ENCODE measurements around the gene CUX1. TPM values are rescaled to one million over a fixed set of nuclear protein-coding genes. Genes with fewer than 3 reads are reported as not detected.

The CUX1 gene
- total RNA-seq, 4 donors from 2014 or later, result 56.9 to 124 (median 93.2) TPM

DNA sequence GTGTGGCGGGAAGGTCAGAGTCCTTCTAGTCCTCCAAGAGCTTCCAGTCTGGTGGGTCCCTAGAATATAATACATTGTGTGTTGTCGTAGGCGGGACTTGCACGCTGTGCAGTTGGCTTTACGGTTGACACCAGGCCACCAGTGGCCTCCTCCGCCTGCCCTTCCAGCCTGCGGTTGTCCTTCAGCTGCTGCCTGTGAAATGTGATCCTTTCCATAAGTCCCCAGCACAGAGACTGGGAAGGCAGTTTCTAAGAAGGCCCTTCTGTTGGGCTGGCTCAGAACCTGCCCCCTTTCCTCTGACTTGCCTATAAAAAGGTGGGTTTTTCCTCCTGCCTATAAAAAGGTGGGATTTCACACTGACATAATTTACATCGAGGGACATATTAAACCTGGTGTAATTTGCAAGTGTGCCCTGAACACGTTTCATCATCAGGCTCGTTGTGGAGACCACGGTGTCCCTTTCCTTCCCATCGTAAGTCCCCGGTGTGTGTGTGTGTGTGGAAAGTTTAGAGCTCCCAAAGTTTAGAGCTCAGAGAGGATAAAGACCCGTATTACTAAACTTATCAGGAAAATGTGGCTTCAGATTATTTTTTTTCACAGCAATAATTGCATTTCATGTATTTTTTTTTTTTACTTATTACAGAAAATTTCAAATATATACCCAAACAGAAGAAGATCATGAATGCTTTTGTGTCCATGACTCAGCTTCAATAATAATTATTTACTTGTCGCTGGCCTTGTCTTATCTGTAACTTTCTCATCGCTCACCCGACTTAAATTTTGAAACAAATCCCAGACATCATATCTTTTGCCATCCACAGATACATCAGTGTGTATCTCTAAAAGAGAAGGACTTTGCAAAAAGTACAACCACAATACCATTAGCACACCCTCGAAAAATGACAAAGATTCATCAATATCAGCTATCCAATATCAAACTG lies 45.1 kb downstream of the CUX1 start:
- no peaks in the 10 kb centered on the region for H3K36me3 ChIP-seq
- no peaks in the 10 kb centered on the region for H3K9me3 ChIP-seq
- TF ChIP-seq EP300 (IDR thresholded peaks at IDR 0.05; ENCODE audit: low read depth) (no peak), POLR2AphosphoS5 (IDR thresholded peaks at IDR 0.05) (no peak), POLR2A (IDR thresholded peaks at IDR 0.05) (no peak)
- TF ChIP-seq, protein P1, sequence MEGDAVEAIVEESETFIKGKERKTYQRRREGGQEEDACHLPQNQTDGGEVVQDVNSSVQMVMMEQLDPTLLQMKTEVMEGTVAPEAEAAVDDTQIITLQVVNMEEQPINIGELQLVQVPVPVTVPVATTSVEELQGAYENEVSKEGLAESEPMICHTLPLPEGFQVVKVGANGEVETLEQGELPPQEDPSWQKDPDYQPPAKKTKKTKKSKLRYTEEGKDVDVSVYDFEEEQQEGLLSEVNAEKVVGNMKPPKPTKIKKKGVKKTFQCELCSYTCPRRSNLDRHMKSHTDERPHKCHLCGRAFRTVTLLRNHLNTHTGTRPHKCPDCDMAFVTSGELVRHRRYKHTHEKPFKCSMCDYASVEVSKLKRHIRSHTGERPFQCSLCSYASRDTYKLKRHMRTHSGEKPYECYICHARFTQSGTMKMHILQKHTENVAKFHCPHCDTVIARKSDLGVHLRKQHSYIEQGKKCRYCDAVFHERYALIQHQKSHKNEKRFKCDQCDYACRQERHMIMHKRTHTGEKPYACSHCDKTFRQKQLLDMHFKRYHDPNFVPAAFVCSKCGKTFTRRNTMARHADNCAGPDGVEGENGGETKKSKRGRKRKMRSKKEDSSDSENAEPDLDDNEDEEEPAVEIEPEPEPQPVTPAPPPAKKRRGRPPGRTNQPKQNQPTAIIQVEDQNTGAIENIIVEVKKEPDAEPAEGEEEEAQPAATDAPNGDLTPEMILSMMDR (IDR thresholded peaks at IDR 0.05), result no peak
- H3K27me3 ChIP-seq, result no peaks in the 10 kb centered on the region
- intact Hi-C loops (cut with DNase I; ENCODE audit: low total_unique reads) (no loop called here), in situ Hi-C loops (cut with MboI; ENCODE audit: low pct_ligation_motif_present in 1 of 4, low pct_unique_long_range_greater_than_20kb in 1 of 4, low sequenced_read_pairs in 3 of 4) (no loop called here)
- peaks cover under 1 to 28% (median 5%) of the 10 kb centered on the region in 4 donors for H3K4me1 ChIP-seq
- WGBS, 2 donors (ENCODE audit: low coverage in 1 of 2), result 89 to 94% methylated on average over 8 to 18 of the region's 18 CpGs
- no peak overlapping the region for H3K4me3 ChIP-seq
- no peak for DNase-seq
- H3K27ac ChIP-seq, result no peak overlapping the region

GRCh38 chr7:101863598-101863997 lies 46.2 kb downstream of the CUX1 start:
- TF ChIP-seq POLR2AphosphoS5 (IDR thresholded peaks at IDR 0.05) (no peak), POLR2A (IDR thresholded peaks at IDR 0.05) (no peak), EP300 (IDR thresholded peaks at IDR 0.05; ENCODE audit: low read depth) (no peak)
- TF ChIP-seq, protein P1 (IDR thresholded peaks at IDR 0.05), result no peak
- H3K27ac ChIP-seq, result no peak overlapping the region
- H3K9me3 ChIP-seq, result no peaks in the 10 kb centered on the region
- no peak overlapping the region for H3K4me3 ChIP-seq
- DNase-seq, result no peak
- H3K36me3 ChIP-seq, result no peaks in the 10 kb centered on the region
- intact Hi-C loops (cut with DNase I; ENCODE audit: low total_unique reads) (no loop called here), in situ Hi-C loops (cut with MboI; ENCODE audit: low pct_ligation_motif_present in 1 of 4, low pct_unique_long_range_greater_than_20kb in 1 of 4, low sequenced_read_pairs in 3 of 4) (no loop called here)
- WGBS, 2 donors (ENCODE audit: low coverage in 1 of 2), result 95 to 96% methylated on average over 6 of the region's 6 CpGs
- H3K27me3 ChIP-seq, result no peaks in the 10 kb centered on the region
- peaks cover 0 to 29% (median 4%) of the 10 kb centered on the region in 4 donors for H3K4me1 ChIP-seq

DNA sequence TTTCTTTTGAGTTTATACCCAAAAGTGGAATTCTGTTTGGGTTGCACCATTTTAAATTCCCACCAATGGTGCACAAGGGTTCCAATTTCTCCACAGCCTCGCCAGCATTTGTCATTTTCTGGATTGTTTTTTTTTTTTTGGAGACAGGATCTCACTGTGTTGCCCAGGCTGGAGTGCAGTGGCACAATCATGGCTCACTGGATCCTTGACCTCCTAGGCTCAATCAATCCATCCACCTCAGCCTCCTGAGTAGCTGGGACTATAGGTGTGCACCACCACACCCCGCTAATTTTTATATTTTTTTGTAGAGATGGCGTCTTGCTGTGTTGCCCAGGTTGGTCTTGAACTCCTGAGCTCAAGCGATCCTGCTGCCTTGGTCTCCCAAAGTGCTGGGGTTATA lies 46.6 kb downstream of the CUX1 start:
- TF ChIP-seq POLR2AphosphoS5 (IDR thresholded peaks at IDR 0.05), result no peak
- TF ChIP-seq EP300 (IDR thresholded peaks at IDR 0.05; ENCODE audit: low read depth), result no peak
- TF ChIP-seq, protein P1 (IDR thresholded peaks at IDR 0.05), result no peak
- Histone ChIP-seq H3K9me3 (no peaks in the 10 kb centered on the region), H3K36me3 (no peaks in the 10 kb centered on the region), H3K27me3 (no peaks in the 10 kb centered on the region), H3K4me1 (peaks cover 0 to 31% (median 6%) of the 10 kb centered on the region in 4 donors), H3K27ac (no peak overlapping the region), H3K4me3 (no peak overlapping the region)
- WGBS, 2 donors (ENCODE audit: low coverage in 1 of 2), result 88 to 98% methylated on average over 2 to 4 of the region's 4 CpGs
- in situ Hi-C loops (cut with MboI; ENCODE audit: low pct_ligation_motif_present in 1 of 4, low pct_unique_long_range_greater_than_20kb in 1 of 4, low sequenced_read_pairs in 3 of 4) (no loop called here), intact Hi-C loops (cut with DNase I; ENCODE audit: low total_unique reads) (no loop called here)
- no peak for DNase-seq

DNA sequence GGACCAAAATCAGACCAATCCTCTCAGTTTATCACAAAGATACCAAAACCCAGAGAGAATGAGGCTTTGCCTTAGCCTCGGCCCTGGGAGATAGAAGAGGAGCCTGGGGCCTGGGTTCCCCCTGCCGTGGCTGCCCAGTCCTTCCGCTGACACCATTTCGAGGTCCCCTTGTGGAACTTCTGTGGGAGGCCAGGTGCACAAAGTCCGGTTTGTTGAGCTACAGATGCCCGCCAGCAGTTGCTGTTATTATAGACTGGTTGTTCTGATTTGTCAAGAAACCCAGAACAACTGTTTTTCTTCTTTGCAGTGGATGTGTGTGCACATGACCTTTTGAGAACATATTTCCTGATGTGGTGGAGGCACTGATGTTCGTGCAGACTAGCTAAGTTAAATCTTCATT lies 47.6 kb downstream of the CUX1 start:
- intact Hi-C loops (cut with DNase I; ENCODE audit: low total_unique reads) (no loop called here), in situ Hi-C loops (cut with MboI; ENCODE audit: low pct_ligation_motif_present in 1 of 4, low pct_unique_long_range_greater_than_20kb in 1 of 4, low sequenced_read_pairs in 3 of 4) (no loop called here)
- Histone ChIP-seq H3K27ac (no peak overlapping the region), H3K36me3 (no peaks in the 10 kb centered on the region), H3K4me3 (no peak overlapping the region), H3K9me3 (no peaks in the 10 kb centered on the region), H3K4me1 (peaks cover 10 to 31% (median 13%) of the 10 kb centered on the region in 4 donors), H3K27me3 (no peaks in the 10 kb centered on the region)
- WGBS, 2 donors (ENCODE audit: low coverage in 1 of 2), result 69 to 72% methylated on average over 3 to 7 of the region's 7 CpGs
- DNase-seq, result no peak
- TF ChIP-seq POLR2A (IDR thresholded peaks at IDR 0.05) (no peak), POLR2AphosphoS5 (IDR thresholded peaks at IDR 0.05) (no peak), EP300 (IDR thresholded peaks at IDR 0.05; ENCODE audit: low read depth) (no peak)
- TF ChIP-seq, protein P1 (IDR thresholded peaks at IDR 0.05), result no peak
